ENCODE data around the gene HIRA.
"Not testable (repeated sequence)": the region's sequence is repeated elsewhere in the genome, so short reads cannot be mapped to it uniquely, and the experiment has no call there.

Gene HIRA

GRCh38 chr22:19317865-19318264 lies 113.7 kb downstream of the HIRA start:
- peaks cover 2% of the 10 kb centered on the region for H3K9me3 ChIP-seq (ENCODE audit: low read length)
- H3K27me3 ChIP-seq (ENCODE audit: insufficient read depth, low read length), result no peaks in the 10 kb centered on the region
- no peak overlapping the region for H2AFZ ChIP-seq (ENCODE audit: low read depth, low read length)
- no peaks in the 10 kb centered on the region for H3K4me1 ChIP-seq (ENCODE audit: insufficient read depth, low read length)
- no peaks in the 10 kb centered on the region for H3K36me3 ChIP-seq (ENCODE audit: insufficient read depth, low read length)
- H3K4me3 ChIP-seq (ENCODE audit: low read length), result no peak overlapping the region

DNA sequence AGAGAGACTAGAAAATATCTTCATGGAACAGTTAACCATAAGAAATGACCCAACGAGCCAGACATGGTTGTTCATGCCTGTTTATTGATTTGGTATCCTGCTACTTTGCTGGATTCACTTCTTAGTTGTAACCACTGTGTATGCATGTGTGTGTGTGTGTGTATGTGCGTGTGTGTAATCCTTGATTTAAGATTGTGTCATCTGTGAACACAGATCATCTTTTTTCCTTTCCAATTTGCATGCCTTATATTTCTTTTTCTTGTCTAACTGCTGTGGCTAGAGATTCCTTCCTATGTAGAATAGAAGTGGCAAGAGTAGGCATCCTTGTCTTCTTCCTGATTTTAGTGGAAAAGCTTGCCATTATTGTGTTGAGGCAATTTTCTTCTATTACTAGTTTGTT lies 123.7 kb downstream of the HIRA start:
- Histone ChIP-seq H3K27me3 (ENCODE audit: insufficient read depth, low read length) (no peaks in the 10 kb centered on the region), H2AFZ (ENCODE audit: low read depth, low read length) (no peak overlapping the region), H3K36me3 (ENCODE audit: insufficient read depth, low read length) (no peaks in the 10 kb centered on the region), H3K4me1 (ENCODE audit: insufficient read depth, low read length) (no peaks in the 10 kb centered on the region), H3K9me3 (ENCODE audit: low read length) (no peaks in the 10 kb centered on the region), H3K4me3 (ENCODE audit: low read length) (no peak overlapping the region)

DNA sequence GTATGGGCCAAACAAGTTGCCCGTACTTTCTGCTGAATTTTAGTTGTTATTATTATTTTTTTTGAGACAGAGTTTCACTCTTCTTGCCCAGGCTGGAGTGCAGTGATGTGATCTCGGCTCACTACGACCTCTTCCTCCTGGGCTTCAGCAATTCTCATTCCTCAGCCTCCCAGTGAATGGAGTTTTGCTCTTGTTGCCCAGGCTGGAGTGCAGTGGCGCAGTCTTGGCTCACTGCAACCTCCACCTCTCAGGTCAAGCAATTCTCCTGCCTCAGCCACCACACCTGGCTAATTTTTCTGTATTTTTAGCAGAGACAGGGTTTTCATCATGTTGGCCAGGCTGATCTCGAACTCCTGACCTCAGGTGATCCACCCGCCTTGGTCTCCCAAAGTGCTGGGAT lies 125.0 kb downstream of the HIRA start:
- H3K9me3 ChIP-seq (ENCODE audit: low read length); H3K4me1 ChIP-seq (ENCODE audit: insufficient read depth, low read length); H3K27me3 ChIP-seq (ENCODE audit: insufficient read depth, low read length); H2AFZ ChIP-seq (ENCODE audit: low read depth, low read length); H3K36me3 ChIP-seq (ENCODE audit: insufficient read depth, low read length); H3K4me3 ChIP-seq (ENCODE audit: low read length): not testable (repeated sequence)

DNA sequence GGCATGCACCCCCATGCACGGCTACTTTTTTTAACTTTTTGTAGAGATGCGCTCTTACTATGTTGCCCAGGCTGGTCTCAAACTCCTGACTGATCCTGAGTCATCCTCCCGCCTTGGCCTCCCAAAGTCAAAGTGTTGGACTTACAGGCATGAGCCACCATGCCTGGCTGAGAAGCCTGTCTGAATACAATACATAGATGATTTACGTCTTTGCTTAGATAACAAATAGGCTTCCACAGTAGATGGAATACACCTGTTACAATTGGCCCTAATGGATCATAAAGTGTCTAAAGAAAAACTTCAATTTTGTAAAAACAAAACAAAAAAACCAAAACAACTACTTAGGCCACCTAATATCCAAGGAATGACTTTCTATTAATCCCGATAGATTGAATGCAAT lies 127.0 kb downstream of the HIRA start:
- Histone ChIP-seq H3K36me3 (ENCODE audit: insufficient read depth, low read length) (no peaks in the 10 kb centered on the region), H3K9me3 (ENCODE audit: low read length) (no peaks in the 10 kb centered on the region), H3K27me3 (ENCODE audit: insufficient read depth, low read length) (no peaks in the 10 kb centered on the region), H2AFZ (ENCODE audit: low read depth, low read length) (no peak overlapping the region), H3K4me3 (ENCODE audit: low read length) (no peak overlapping the region), H3K4me1 (ENCODE audit: insufficient read depth, low read length) (no peaks in the 10 kb centered on the region)

DNA sequence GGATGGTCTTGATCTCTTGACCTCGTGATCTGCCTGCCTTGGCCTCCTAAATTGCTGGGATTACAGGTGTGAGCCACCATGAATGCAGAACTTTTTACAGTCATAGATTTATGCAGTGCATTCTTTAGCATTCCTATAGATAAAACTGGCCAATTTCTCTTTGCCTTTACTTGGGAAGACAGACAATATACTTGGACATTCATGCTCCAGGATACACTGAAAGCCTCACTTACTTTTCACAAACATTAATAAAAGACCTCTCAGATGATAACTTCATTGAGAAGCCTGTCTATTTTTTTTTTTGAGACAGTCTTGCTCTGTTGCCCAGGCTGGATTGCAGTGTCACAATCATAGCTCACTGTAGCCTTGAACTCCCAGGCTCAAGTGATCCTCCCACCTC lies 127.7 kb downstream of the HIRA start:
- no peaks in the 10 kb centered on the region for H3K27me3 ChIP-seq (ENCODE audit: insufficient read depth, low read length)
- no peak overlapping the region for H3K4me3 ChIP-seq (ENCODE audit: low read length)
- no peaks in the 10 kb centered on the region for H3K36me3 ChIP-seq (ENCODE audit: insufficient read depth, low read length)
- H2AFZ ChIP-seq (ENCODE audit: low read depth, low read length), result no peak overlapping the region
- H3K9me3 ChIP-seq (ENCODE audit: low read length), result no peaks in the 10 kb centered on the region
- no peaks in the 10 kb centered on the region for H3K4me1 ChIP-seq (ENCODE audit: insufficient read depth, low read length)

DNA sequence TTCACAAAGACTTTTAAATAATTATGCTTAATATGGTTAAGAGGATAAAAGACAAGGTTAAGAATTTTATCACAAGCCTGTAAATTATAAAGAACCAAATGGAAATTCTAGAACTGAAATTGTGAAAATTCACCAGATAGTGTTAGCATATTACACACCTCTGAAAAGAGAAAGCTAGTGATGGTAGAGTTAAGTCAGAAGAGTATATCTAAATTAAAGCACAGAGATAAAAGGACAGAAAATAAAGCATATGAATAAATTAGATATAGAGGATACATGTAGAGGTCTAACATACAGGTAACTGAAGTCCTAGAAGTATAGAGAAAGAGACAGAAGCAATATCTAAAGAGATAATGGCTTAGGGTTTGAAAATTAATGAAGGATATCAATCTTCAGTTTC lies 135.8 kb downstream of the HIRA start:
- Histone ChIP-seq H3K36me3 (ENCODE audit: insufficient read depth, low read length) (no peaks in the 10 kb centered on the region), H3K4me1 (ENCODE audit: insufficient read depth, low read length) (peaks cover 7% of the 10 kb centered on the region), H3K4me3 (ENCODE audit: low read length) (no peak overlapping the region), H3K9me3 (ENCODE audit: low read length) (no peaks in the 10 kb centered on the region), H2AFZ (ENCODE audit: low read depth, low read length) (no peak overlapping the region), H3K27me3 (ENCODE audit: insufficient read depth, low read length) (no peaks in the 10 kb centered on the region)

DNA sequence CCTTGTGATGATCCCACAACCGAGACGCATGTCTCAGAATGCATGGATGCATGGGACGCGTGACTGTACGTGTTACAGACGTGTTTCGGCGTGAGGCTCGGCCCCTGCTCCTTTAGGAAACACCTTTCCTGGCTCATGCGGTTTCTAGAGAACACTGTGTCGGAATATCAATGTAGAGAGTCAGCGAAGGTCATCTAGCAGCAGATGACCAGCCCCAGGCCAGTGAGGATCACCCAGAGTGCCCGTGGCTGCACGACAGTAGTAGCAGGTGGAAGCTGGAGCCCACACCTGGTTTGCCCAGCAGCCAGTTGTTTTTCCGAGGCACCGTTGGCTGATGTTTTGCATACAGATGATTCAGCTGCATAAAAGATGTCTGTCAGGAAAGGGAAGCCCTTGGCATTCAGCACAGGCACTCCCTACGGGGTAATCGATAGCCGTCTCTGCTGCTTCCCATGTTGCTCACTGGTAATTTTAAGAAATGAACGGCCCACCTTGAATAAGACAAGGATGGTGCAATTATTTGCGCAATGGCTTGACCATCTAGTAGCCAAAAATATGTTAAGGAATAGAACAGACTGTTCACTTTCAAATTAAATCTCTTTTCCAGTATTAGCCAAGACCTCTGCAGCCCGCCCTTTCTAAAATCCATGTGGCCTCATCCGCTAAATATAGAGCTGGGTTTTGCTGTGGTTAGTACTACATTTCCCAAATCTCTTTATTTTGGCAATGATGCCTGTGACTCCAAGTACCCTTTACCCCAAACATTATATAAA lies 138.9 kb downstream of the HIRA start:
- Histone ChIP-seq H3K4me1 (ENCODE audit: insufficient read depth, low read length) (peaks cover 11% of the 10 kb centered on the region), H3K9me3 (ENCODE audit: low read length) (no peaks in the 10 kb centered on the region), H3K27me3 (ENCODE audit: insufficient read depth, low read length) (no peaks in the 10 kb centered on the region), H3K36me3 (ENCODE audit: insufficient read depth, low read length) (no peaks in the 10 kb centered on the region), H2AFZ (ENCODE audit: low read depth, low read length) (peak overlapping the region; percentile 78), H3K4me3 (ENCODE audit: low read length) (peak overlapping the region; percentile 63)

GRCh38 chr22:19291580-19292457 lies 139.7 kb downstream of the HIRA start, which contains the start of gene CLTCL1:
TSS of gene CLTCL1 (minus strand) at chr22:19291719. CDS start at chr22:19291641, 78 bp downstream.
- peaks cover 11% of the 10 kb centered on the region for H3K4me1 ChIP-seq (ENCODE audit: insufficient read depth, low read length)
- no peaks in the 10 kb centered on the region for H3K36me3 ChIP-seq (ENCODE audit: insufficient read depth, low read length)

DNA sequence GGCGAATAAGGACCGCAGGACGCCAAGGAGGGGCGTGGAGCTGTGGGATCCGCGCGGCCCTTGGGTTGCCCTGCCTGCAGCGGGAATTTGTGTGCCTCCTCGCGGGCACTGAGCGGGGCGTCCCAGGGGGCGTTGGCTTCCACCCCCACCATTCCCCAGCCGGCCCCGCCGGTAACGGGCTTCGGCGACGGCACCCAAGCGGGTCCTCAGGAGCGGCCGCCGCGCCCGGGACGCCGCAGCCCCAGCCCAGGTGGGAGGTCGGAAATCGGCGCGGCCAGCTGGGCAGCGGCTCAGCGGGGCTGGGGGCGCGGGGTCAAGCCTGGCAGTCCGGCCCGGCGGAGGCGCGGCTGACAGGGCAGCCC lies 140.3 kb downstream of the HIRA start:
- H3K4me3 ChIP-seq (ENCODE audit: low read length), result peak overlapping the region; percentile 63
- no peaks in the 10 kb centered on the region for H3K36me3 ChIP-seq (ENCODE audit: insufficient read depth, low read length)
- no peaks in the 10 kb centered on the region for H3K27me3 ChIP-seq (ENCODE audit: insufficient read depth, low read length)
- peaks cover 11% of the 10 kb centered on the region for H3K4me1 ChIP-seq (ENCODE audit: insufficient read depth, low read length)
- H2AFZ ChIP-seq (ENCODE audit: low read depth, low read length), result peak overlapping the region; percentile 97
- no peaks in the 10 kb centered on the region for H3K9me3 ChIP-seq (ENCODE audit: low read length)

More at GRCh38 chr22:19291580-19292457, 139.7 kb downstream of the HIRA start, which contains the start of gene CLTCL1:
- Histone ChIP-seq H3K9me3 (ENCODE audit: low read length) (no peaks in the 10 kb centered on the region), H3K27me3 (ENCODE audit: insufficient read depth, low read length) (no peaks in the 10 kb centered on the region), H3K4me3 (ENCODE audit: low read length) (peak within 1 kb of the TSS; percentile 63), H2AFZ (ENCODE audit: low read depth, low read length) (peak within 1 kb of the TSS; percentile 97)

- Histone ChIP-seq H3K9me3 (ENCODE audit: low read length) (no peaks in the 10 kb centered on the region), H3K27me3 (ENCODE audit: insufficient read depth, low read length) (no peaks in the 10 kb centered on the region), H3K4me3 (ENCODE audit: low read length) (peak overlapping the region; percentile 63), H2AFZ (ENCODE audit: low read depth, low read length) (peak overlapping the region; percentile 97), H3K36me3 (ENCODE audit: insufficient read depth, low read length) (no peaks in the 10 kb centered on the region), H3K4me1 (ENCODE audit: insufficient read depth, low read length) (peaks cover 11% of the 10 kb centered on the region)
Measured at GRCh38 chr22:19290400-19291217, 140.9 kb downstream of the HIRA start.

GRCh38 chr22:19289475-19290161 lies 141.9 kb downstream of the HIRA start:
- no peaks in the 10 kb centered on the region for H3K9me3 ChIP-seq (ENCODE audit: low read length)
- no peaks in the 10 kb centered on the region for H3K36me3 ChIP-seq (ENCODE audit: insufficient read depth, low read length)
- no peak overlapping the region for H2AFZ ChIP-seq (ENCODE audit: low read depth, low read length)
- H3K27me3 ChIP-seq (ENCODE audit: insufficient read depth, low read length), result no peaks in the 10 kb centered on the region
- H3K4me1 ChIP-seq (ENCODE audit: insufficient read depth, low read length), result peaks cover 11% of the 10 kb centered on the region
- H3K4me3 ChIP-seq (ENCODE audit: low read length), result no peak overlapping the region

DNA sequence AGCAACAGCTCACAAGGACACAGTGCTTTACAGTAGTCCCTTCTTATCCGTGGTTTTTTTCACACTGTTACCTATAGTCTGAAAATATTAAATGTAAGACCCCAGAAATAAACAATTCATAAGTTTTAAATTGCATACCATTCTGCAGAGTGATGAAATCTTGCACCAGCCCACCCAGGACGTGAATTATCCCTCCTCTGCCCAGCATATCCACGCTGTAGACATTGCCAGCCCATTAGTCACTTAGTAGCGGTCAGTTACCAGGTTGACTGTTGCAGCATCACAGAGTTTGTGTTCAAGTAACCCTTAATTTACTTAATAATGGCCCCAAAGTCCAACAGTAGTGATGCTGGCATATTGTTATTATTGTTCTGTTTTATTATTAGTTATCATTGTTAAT lies 143.6 kb downstream of the HIRA start:
- Histone ChIP-seq H3K9me3 (ENCODE audit: low read length) (no peaks in the 10 kb centered on the region), H3K4me3 (ENCODE audit: low read length) (no peak overlapping the region), H3K36me3 (ENCODE audit: insufficient read depth, low read length) (no peaks in the 10 kb centered on the region), H3K27me3 (ENCODE audit: insufficient read depth, low read length) (no peaks in the 10 kb centered on the region), H2AFZ (ENCODE audit: low read depth, low read length) (no peak overlapping the region), H3K4me1 (ENCODE audit: insufficient read depth, low read length) (peaks cover 11% of the 10 kb centered on the region)
